ENCODE measurements around the gene SEMA4B. TPM values are rescaled to one million over a fixed set of nuclear protein-coding genes. Genes with fewer than 3 reads are reported as not detected.
A peak's percentile ranks its signal among the peaks of the same experiment; 100 is the strongest.

The SEMA4B gene
- total and polyA plus RNA-seq, 10 of the 15 experiments (the other 5 are each of a cell fraction or from before 2014, with no cell fraction given): 0.87 to 26.0 (median 9.3) TPM

DNA sequence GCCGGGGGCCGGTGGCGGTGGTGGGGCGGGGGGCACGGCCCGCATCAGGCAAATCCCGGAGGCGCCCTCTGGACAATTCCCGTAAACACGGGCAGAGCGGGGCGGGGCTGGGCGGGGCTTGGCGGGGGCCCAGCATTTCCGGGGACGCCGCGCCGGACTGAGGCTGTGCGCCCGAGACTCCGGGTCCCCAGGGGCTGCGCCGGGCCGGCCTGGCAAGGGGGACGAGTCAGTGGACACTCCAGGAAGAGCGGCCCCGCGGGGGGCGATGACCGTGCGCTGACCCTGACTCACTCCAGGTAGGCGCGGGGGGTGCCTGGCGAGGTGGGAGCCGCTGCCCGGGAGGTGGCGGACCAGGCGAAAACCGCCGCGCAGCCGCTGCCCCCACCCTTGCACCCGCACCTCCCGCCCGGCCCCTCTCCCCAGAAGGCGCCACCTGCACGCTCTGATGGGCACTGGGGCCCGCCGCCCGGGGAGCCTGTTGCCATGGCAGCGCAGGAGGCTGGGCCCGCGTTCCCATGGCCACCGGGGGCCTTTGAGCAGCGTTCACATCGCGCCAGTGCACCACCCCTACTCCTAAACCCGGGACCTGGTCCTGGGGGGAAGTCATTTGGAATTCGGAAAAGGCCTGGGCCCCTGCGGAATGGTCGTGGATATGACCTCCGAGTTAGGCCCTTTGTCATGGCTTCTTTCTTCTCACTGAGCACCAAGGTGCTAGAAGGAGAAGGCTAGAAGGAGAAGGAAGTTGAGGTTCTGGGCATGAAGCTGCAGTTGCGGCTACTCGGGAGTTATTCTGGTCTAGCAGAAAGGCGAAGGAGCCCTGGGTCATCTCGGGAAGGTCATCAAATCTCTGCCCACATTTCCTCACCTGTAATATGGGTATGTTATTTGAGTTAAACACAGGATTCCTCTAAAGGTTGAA lies 16.1 kb upstream of the SEMA4B start (continued):
- TF ChIP-seq NFIC (IDR thresholded peaks at IDR 0.05; ENCODE audit: low read depth, low read length) (no peak), BCL11A (IDR thresholded peaks at IDR 0.05; ENCODE audit: low read depth, low read length) (no peak), PAX5 (IDR thresholded peaks at IDR 0.05; ENCODE audit: borderline replicate concordance, low read depth, low read length) (peak; percentile 85), MXI1 (IDR thresholded peaks at IDR 0.05; ENCODE audit: low read depth, low read length) (peak; percentile 98), NR2F1 (conservative IDR thresholded peaks at IDR 0.05) (peak; percentile 84), TCF12 (IDR thresholded peaks at IDR 0.05; ENCODE audit: low read depth, low read length) (peak; percentile 40; the same call in 1 of the 2 replicates), BHLHE40 (IDR thresholded peaks at IDR 0.05; ENCODE audit: borderline replicate concordance in 1 of 2, low read depth in 2 of 2, low read length in 1 of 2) (peak in 1 of 2 experiments; percentile 68; a peak in 2 of 4 replicates), WRNIP1 (IDR thresholded peaks at IDR 0.05; ENCODE audit: borderline replicate concordance, low read depth, low read length) (no peak), BACH1 (IDR thresholded peaks at IDR 0.05; ENCODE audit: borderline replicate concordance) (peak; percentile 45; the same call in 1 of the 2 replicates), SIN3A (IDR thresholded peaks at IDR 0.05; ENCODE audit: low read depth, low read length) (peak; percentile 88), MEF2B (IDR thresholded peaks at IDR 0.05; ENCODE audit: partially characterized antibody, poor library complexity, severe bottlenecking) (peak; percentile 88), DPF2 (IDR thresholded peaks at IDR 0.05) (peak; percentile 92), BRCA1 (IDR thresholded peaks at IDR 0.05; ENCODE audit: low read depth, low read length) (0 out of 2 replicates have a peak, but pooled peaks have one; percentile 29), IKZF1 (conservative IDR thresholded peaks at IDR 0.05) (peak; percentile 83), HDGF (IDR thresholded peaks at IDR 0.05) (no peak), POLR2AphosphoS2 (IDR thresholded peaks at IDR 0.05; ENCODE audit: low read depth, low read length) (no peak), TBL1XR1 (IDR thresholded peaks at IDR 0.05; ENCODE audit: low read depth, low read length) (0 out of 2 replicates have a peak, but pooled peaks have one; percentile 25), USF2 (IDR thresholded peaks at IDR 0.05; ENCODE audit: borderline replicate concordance, low read depth, low read length) (no peak), SRF (IDR thresholded peaks at IDR 0.05; ENCODE audit: low read depth in 2 of 2, low read length in 2 of 2) (0 out of 4 replicates have a peak, but pooled peaks of 1 of the 2 experiments have one; percentile 17), GATAD2B (conservative IDR thresholded peaks at IDR 0.05; ENCODE audit: low read depth) (peak; percentile 86)
- TF ChIP-seq, protein P1, sequence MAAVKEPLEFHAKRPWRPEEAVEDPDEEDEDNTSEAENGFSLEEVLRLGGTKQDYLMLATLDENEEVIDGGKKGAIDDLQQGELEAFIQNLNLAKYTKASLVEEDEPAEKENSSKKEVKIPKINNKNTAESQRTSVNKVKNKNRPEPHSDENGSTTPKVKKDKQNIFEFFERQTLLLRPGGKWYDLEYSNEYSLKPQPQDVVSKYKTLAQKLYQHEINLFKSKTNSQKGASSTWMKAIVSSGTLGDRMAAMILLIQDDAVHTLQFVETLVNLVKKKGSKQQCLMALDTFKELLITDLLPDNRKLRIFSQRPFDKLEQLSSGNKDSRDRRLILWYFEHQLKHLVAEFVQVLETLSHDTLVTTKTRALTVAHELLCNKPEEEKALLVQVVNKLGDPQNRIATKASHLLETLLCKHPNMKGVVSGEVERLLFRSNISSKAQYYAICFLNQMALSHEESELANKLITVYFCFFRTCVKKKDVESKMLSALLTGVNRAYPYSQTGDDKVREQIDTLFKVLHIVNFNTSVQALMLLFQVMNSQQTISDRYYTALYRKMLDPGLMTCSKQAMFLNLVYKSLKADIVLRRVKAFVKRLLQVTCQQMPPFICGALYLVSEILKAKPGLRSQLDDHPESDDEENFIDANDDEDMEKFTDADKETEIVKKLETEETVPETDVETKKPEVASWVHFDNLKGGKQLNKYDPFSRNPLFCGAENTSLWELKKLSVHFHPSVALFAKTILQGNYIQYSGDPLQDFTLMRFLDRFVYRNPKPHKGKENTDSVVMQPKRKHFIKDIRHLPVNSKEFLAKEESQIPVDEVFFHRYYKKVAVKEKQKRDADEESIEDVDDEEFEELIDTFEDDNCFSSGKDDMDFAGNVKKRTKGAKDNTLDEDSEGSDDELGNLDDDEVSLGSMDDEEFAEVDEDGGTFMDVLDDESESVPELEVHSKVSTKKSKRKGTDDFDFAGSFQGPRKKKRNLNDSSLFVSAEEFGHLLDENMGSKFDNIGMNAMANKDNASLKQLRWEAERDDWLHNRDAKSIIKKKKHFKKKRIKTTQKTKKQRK (IDR thresholded peaks at IDR 0.05; ENCODE audit: low read depth, low read length): no peak
- TF ChIP-seq, protein P2, sequence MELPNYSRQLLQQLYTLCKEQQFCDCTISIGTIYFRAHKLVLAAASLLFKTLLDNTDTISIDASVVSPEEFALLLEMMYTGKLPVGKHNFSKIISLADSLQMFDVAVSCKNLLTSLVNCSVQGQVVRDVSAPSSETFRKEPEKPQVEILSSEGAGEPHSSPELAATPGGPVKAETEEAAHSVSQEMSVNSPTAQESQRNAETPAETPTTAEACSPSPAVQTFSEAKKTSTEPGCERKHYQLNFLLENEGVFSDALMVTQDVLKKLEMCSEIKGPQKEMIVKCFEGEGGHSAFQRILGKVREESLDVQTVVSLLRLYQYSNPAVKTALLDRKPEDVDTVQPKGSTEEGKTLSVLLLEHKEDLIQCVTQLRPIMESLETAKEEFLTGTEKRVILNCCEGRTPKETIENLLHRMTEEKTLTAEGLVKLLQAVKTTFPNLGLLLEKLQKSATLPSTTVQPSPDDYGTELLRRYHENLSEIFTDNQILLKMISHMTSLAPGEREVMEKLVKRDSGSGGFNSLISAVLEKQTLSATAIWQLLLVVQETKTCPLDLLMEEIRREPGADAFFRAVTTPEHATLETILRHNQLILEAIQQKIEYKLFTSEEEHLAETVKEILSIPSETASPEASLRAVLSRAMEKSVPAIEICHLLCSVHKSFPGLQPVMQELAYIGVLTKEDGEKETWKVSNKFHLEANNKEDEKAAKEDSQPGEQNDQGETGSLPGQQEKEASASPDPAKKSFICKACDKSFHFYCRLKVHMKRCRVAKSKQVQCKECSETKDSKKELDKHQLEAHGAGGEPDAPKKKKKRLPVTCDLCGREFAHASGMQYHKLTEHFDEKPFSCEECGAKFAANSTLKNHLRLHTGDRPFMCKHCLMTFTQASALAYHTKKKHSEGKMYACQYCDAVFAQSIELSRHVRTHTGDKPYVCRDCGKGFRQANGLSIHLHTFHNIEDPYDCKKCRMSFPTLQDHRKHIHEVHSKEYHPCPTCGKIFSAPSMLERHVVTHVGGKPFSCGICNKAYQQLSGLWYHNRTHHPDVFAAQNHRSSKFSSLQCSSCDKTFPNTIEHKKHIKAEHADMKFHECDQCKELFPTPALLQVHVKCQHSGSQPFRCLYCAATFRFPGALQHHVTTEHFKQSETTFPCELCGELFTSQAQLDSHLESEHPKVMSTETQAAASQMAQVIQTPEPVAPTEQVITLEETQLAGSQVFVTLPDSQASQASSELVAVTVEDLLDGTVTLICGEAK (IDR thresholded peaks at IDR 0.05; ENCODE audit: borderline replicate concordance): peak; percentile 71; the same call in 1 of the 2 replicates
